ENCODE data around the gene ZNF580.

The ZNF580 gene

GRCh38 chr19:55690769-55691545 is 50.2 kb downstream of the ZNF580 start:
- H4K20me1 ChIP-seq (ENCODE audit: insufficient read depth, low read length) = no peaks in the 10 kb centered on the region
- H3K4me2 ChIP-seq (ENCODE audit: low read length) = no peak overlapping the region
- TF ChIP-seq EZH2 (IDR thresholded peaks at IDR 0.05; ENCODE audit: borderline replicate concordance, low read length) = no peak
- no peak for TF ChIP-seq CTCF (IDR thresholded peaks at IDR 0.05; ENCODE audit: low read length)
- H3K9me2 ChIP-seq (ENCODE audit: low read depth, low read length) = no peaks in the 10 kb centered on the region
- H3K36me3 ChIP-seq (ENCODE audit: insufficient read depth, low read length) = peaks cover 91% of the 10 kb centered on the region
- H3K4me1 ChIP-seq (ENCODE audit: insufficient read depth, low read length, severe bottlenecking) = no peaks in the 10 kb centered on the region
- H3K4me3 ChIP-seq (ENCODE audit: low read depth, low read length, poor library complexity, severe bottlenecking) = no peak overlapping the region
- H3K9ac ChIP-seq (ENCODE audit: low read length) = no peak overlapping the region
- H3K27me3 ChIP-seq (ENCODE audit: insufficient read depth, low read length) = no peaks in the 10 kb centered on the region
- no peak overlapping the region for H3K27ac ChIP-seq (ENCODE audit: low read depth, low read length, poor library complexity, severe bottlenecking)
- no peak overlapping the region for H2AFZ ChIP-seq (ENCODE audit: low read length)
- no peaks in the 10 kb centered on the region for H3K79me2 ChIP-seq (ENCODE audit: insufficient read depth, low read length)
- no peaks in the 10 kb centered on the region for H3K9me3 ChIP-seq (ENCODE audit: low read length)
- no peaks in the 10 kb centered on the region for H3F3A ChIP-seq (ENCODE audit: insufficient read depth, low read length)

- Histone ChIP-seq H3K9ac (ENCODE audit: low read length) (no peak overlapping the region), H3K9me2 (ENCODE audit: low read depth, low read length) (no peaks in the 10 kb centered on the region), H4K20me1 (ENCODE audit: insufficient read depth, low read length) (no peaks in the 10 kb centered on the region), H3K27ac (ENCODE audit: low read depth, low read length, poor library complexity, severe bottlenecking) (no peak overlapping the region), H3K9me3 (ENCODE audit: low read length) (no peaks in the 10 kb centered on the region), H3K4me1 (ENCODE audit: insufficient read depth, low read length, severe bottlenecking) (no peaks in the 10 kb centered on the region), H2AFZ (ENCODE audit: low read length) (no peak overlapping the region), H3K27me3 (ENCODE audit: insufficient read depth, low read length) (no peaks in the 10 kb centered on the region), H3K4me3 (ENCODE audit: low read depth, low read length, poor library complexity, severe bottlenecking) (no peak overlapping the region), H3K4me2 (ENCODE audit: low read length) (no peak overlapping the region), H3K36me3 (ENCODE audit: insufficient read depth, low read length) (peaks cover 94% of the 10 kb centered on the region), H3K79me2 (ENCODE audit: insufficient read depth, low read length) (no peaks in the 10 kb centered on the region), H3F3A (ENCODE audit: insufficient read depth, low read length) (no peaks in the 10 kb centered on the region)
- no peak for TF ChIP-seq EZH2 (IDR thresholded peaks at IDR 0.05; ENCODE audit: borderline replicate concordance, low read length)
- TF ChIP-seq CTCF (IDR thresholded peaks at IDR 0.05; ENCODE audit: low read length) = no peak
Measured at GRCh38 chr19:55691561-55692481, 51.0 kb downstream of the ZNF580 start.

GRCh38 chr19:55692681-55693081 is 51.9 kb downstream of the ZNF580 start:
- no peaks in the 10 kb centered on the region for H3K9me2 ChIP-seq (ENCODE audit: low read depth, low read length)
- H3K4me3 ChIP-seq (ENCODE audit: low read depth, low read length, poor library complexity, severe bottlenecking) = no peak overlapping the region
- no peak overlapping the region for H2AFZ ChIP-seq (ENCODE audit: low read length)
- H4K20me1 ChIP-seq (ENCODE audit: insufficient read depth, low read length) = no peaks in the 10 kb centered on the region
- no peaks in the 10 kb centered on the region for H3K27me3 ChIP-seq (ENCODE audit: insufficient read depth, low read length)
- H3K9me3 ChIP-seq (ENCODE audit: low read length) = no peaks in the 10 kb centered on the region
- peaks cover 94% of the 10 kb centered on the region for H3K36me3 ChIP-seq (ENCODE audit: insufficient read depth, low read length)
- H3K4me1 ChIP-seq (ENCODE audit: insufficient read depth, low read length, severe bottlenecking) = no peaks in the 10 kb centered on the region
- H3K4me2 ChIP-seq (ENCODE audit: low read length) = no peak overlapping the region
- no peaks in the 10 kb centered on the region for H3F3A ChIP-seq (ENCODE audit: insufficient read depth, low read length)
- no peak overlapping the region for H3K9ac ChIP-seq (ENCODE audit: low read length)
- no peaks in the 10 kb centered on the region for H3K79me2 ChIP-seq (ENCODE audit: insufficient read depth, low read length)
- no peak overlapping the region for H3K27ac ChIP-seq (ENCODE audit: low read depth, low read length, poor library complexity, severe bottlenecking)
- TF ChIP-seq CTCF (IDR thresholded peaks at IDR 0.05; ENCODE audit: low read length) (no peak), EZH2 (IDR thresholded peaks at IDR 0.05; ENCODE audit: borderline replicate concordance, low read length) (no peak)
